Panc1 (cell line): ENCODE measurements around the gene TMEM134. TPM values are rescaled to one million over a fixed set of nuclear protein-coding genes. Genes with fewer than 3 reads are reported as not detected.

Experiments
- ATAC-seq: fragments of 200-7000 bp; cut with Tn5 transposase; 2 replicates; pipeline ENCODE4 v1.9.1; 2020; ENCODE audit warnings: mild to moderate bottlenecking, moderate library complexity
- BruUV-seq: library from RNA; stranded (reverse); fragments of 400-500 nt; replicated peaks from 2 replicates; lab custom pipeline; 2021; lab: Mats Ljungman, UMichigan
- CTCF ChIA-PET: fragments of 300-600 bp; sonication (Branson Sonifier 250); formaldehyde crosslinking; loops from one replicate; lab custom pipeline; 2022; ENCODE audit warnings: antibody characterized with exemption; lab: Charles Lee
- POLR2A ChIA-PET: fragments of 300-600 bp; sonication (Branson Sonifier 250); formaldehyde crosslinking; loops from one replicate; lab custom pipeline; 2022; ENCODE audit warnings: antibody characterized with exemption; lab: Charles Lee
- DNase-seq: peaks from one replicate; pipeline ENCODE4 v3.0.0-alpha.2; 2010; ENCODE audit warnings: low read depth, low spot score
- H3K27ac ChIP-seq: 2 replicates; pipeline ENCODE4 v1.5.1; 2011; ENCODE audit warnings: mild to moderate bottlenecking, low read length, inconsistent platforms
- H3K27me3 ChIP-seq: fragments of 200-500 bp; sonication (Bioruptor generic); 2 replicates; pipeline ENCODE4 v1.6.0; 2014; ENCODE audit warnings: low read length, inconsistent platforms; ENCODE audit not compliant: control insufficient read depth, insufficient read depth
- H3K36me3 ChIP-seq: fragments of 200-500 bp; sonication (Bioruptor generic); 2 replicates; pipeline ENCODE4 v1.5.1; 2014; ENCODE audit warnings: inconsistent platforms, mild to moderate bottlenecking, low read length, moderate library complexity; ENCODE audit not compliant: control insufficient read depth, insufficient read depth
- H3K4me1 ChIP-seq: 2 replicates; pipeline ENCODE4 v1.5.1; 2011; ENCODE audit warnings: inconsistent platforms, mild to moderate bottlenecking, low read length, moderate library complexity; ENCODE audit not compliant: control insufficient read depth, insufficient read depth
- H3K4me3 ChIP-seq, 2 experiments: 2 replicates each; pipeline ENCODE4 v1.5.1; 2011 to 2012; ENCODE audit warnings: low read depth in 2 of 2, low read length in 2 of 2, mild to moderate bottlenecking in 2 of 2, inconsistent platforms in 1 of 2, moderate library complexity in 1 of 2
- H3K9me3 ChIP-seq: fragments of 200-500 bp; sonication (Bioruptor generic); 2 replicates; pipeline ENCODE4 v1.5.1; 2014; ENCODE audit warnings: low read depth, mild to moderate bottlenecking, inconsistent platforms, low read length, moderate library complexity; ENCODE audit not compliant: control insufficient read depth, insufficient read depth
- CTCF ChIP-seq: fragments of 450-650 bp; IDR thresholded peaks from 2 replicates; pipeline ENCODE4 v1.5.1; 2017; ENCODE audit warnings: mild to moderate bottlenecking
- POLR2AphosphoS5 ChIP-seq: IDR thresholded peaks from 2 replicates; pipeline ENCODE4 v1.6.1; 2012; ENCODE audit warnings: mild to moderate bottlenecking, low read depth, low read length, moderate library complexity
- REST ChIP-seq, 2 experiments: IDR thresholded peaks; 2 replicates each; pipeline ENCODE4 v1.6.1; 2011 to 2012; ENCODE audit warnings: low read depth in 2 of 2, control low read depth in 1 of 2, low read length in 1 of 2, mild to moderate bottlenecking in 1 of 2, moderate library complexity in 1 of 2; ENCODE audit not compliant: insufficient read depth in 1 of 2
- SIN3A ChIP-seq: IDR thresholded peaks from 2 replicates; pipeline ENCODE4 v1.6.1; 2012; ENCODE audit warnings: low read depth, mild to moderate bottlenecking, low read length, moderate library complexity, borderline replicate concordance; ENCODE audit not compliant: insufficient read depth
- TCF7L2 ChIP-seq: IDR thresholded peaks from 2 replicates; pipeline ENCODE4 v1.6.1; 2011; ENCODE audit warnings: mild to moderate bottlenecking, low read depth, low read length, inconsistent platforms
- in situ Hi-C: cut with HindIII; loops from 2 replicates; pipeline ENCODE4 v1.10.0; 2016; ENCODE audit warnings: low sequenced_read_pairs, low pct_unique_long_range_greater_than_20kb
- intact Hi-C: fragments of 100-400 bp; cut with micrococcal nuclease; formaldehyde crosslinking; loops from one replicate; pipeline ENCODE4 v1.10.0; 2022; ENCODE audit not compliant: unreplicated experiment
- total RNA-seq: library from RNA; stranded (reverse); gene quantifications from one replicate; pipeline ENCODE4 v1.2.1, GENCODE V29; 2021; ENCODE audit not compliant: unreplicated experiment

The TMEM134 gene
- total RNA-seq, 1 experiment from 2014 or later, result 65.0 TPM

DNA sequence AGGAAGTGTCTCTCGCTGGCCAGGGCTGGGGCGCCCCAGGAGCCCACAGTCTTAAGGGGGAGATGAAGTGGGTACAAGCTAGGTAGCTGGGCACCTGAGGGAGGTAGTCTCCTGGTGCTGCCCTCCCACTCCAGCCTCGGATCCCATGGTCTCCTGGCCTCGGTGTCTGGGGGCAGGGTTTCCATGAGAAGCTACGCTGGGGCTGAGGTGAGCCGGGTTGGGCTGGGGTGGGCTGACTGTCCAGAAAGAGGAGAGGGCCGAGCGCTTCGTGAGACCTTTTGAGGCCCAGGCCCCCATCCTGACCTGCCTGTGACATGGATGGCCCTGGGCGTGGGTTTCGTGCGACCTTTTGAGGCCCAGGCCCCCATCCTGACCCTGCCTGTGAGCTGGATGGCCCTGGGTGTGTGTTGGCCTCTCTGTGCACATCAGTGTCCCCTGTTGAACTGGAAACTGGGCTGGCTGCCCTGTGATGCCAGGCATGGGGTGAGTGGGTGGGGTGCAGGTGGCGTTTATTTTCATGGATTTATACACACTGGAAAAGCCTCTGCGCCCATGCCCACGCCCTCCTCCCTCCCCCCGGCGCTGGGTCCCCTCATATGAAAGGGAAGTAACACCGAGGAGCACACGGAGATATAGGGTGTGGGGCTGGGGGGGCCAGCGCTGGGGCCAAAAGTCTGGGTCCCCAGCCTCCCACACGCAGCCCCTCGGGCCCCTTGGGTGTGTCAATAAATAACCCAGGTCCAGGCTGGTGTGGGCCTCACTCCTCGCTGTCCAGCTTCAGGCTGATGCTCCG is 22.4 kb upstream of the TMEM134 start:
- Histone ChIP-seq H3K4me3 (no peak overlapping the region), H3K27ac (no peak overlapping the region), H3K36me3 (no peaks in the 10 kb centered on the region), H3K4me1 (no peaks in the 10 kb centered on the region; the same call in 1 of the 2 replicates), H3K27me3 (no peaks in the 10 kb centered on the region), H3K9me3 (no peaks in the 10 kb centered on the region)
- ATAC-seq, result no peak
- CTCF ChIA-PET, result no interaction called here
- no TSS peak for BruUV-seq
- DNase-seq, result no peak
- TF ChIP-seq REST (IDR thresholded peaks at IDR 0.05; ENCODE audit: insufficient read depth in 1 of 2, low read depth in 2 of 2, low read length in 1 of 2) (no peak), SIN3A (no peak), CTCF (no peak), TCF7L2 (no peak), POLR2AphosphoS5 (no peak)
- POLR2A ChIA-PET, result no interaction called here
- in situ Hi-C loops (no loop called here), intact Hi-C loops (no loop called here)

DNA sequence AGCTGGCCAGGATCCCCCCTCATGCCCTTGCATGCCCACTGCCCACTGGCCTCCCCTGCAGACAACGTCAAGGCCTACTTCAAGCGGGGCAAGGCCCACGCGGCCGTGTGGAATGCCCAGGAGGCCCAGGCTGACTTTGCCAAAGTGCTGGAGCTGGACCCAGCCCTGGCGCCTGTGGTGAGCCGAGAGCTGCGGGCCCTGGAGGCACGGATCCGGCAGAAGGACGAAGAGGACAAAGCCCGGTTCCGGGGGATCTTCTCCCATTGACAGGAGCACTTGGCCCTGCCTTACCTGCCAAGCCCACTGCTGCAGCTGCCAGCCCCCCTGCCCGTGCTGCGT is 21.6 kb upstream of the TMEM134 start:
- DNase-seq, result no peak
- no peak for ATAC-seq

More for the DNA sequence above, 21.6 kb upstream of the TMEM134 start:
- no peak overlapping the region for H3K4me3 ChIP-seq
- intact Hi-C loops (no loop called here), in situ Hi-C loops (no loop called here)
- no peaks in the 10 kb centered on the region for H3K9me3 ChIP-seq
- POLR2A ChIA-PET, result no interaction called here
- H3K27me3 ChIP-seq, result no peaks in the 10 kb centered on the region
- no peaks in the 10 kb centered on the region for H3K36me3 ChIP-seq
- H3K27ac ChIP-seq, result no peak overlapping the region
- CTCF ChIA-PET, result no interaction called here
- no peak for TF ChIP-seq CTCF
- TF ChIP-seq REST (IDR thresholded peaks at IDR 0.05; ENCODE audit: insufficient read depth in 1 of 2, low read depth in 2 of 2, low read length in 1 of 2), result no peak
- no peak for TF ChIP-seq POLR2AphosphoS5
- TF ChIP-seq SIN3A, result no peak
- TF ChIP-seq TCF7L2, result no peak
- H3K4me1 ChIP-seq, result no peaks in the 10 kb centered on the region; the same call in 1 of the 2 replicates
- BruUV-seq, result no TSS peak
